WTC11 (cell line): ENCODE data around the gene EIF4G2. TPM values are rescaled to one million over a fixed set of nuclear protein-coding genes. Genes with fewer than 3 reads are reported as not detected.

ENCODE experiments used
- E2F5 ChIP-seq: sonication (generic); formaldehyde crosslinking; IDR thresholded peaks from 2 replicates; pipeline ENCODE4 v1.8.1; 2022; ENCODE audit warnings: mild to moderate bottlenecking, moderate library complexity, missing genetic modification reagents
- ETV6 ChIP-seq: sonication (generic); formaldehyde crosslinking; IDR thresholded peaks from 2 replicates; pipeline ENCODE4 v1.8.1; 2022; ENCODE audit warnings: mild to moderate bottlenecking, missing genetic modification reagents
- FOXK1 ChIP-seq: sonication (generic); formaldehyde crosslinking; IDR thresholded peaks from 2 replicates; pipeline ENCODE4 v1.8.0; 2022; ENCODE audit warnings: mild to moderate bottlenecking, moderate library complexity, missing genetic modification reagents
- FOXP1 ChIP-seq: sonication (generic); formaldehyde crosslinking; IDR thresholded peaks from 2 replicates; pipeline ENCODE4 v1.8.0; 2022; ENCODE audit warnings: missing genetic modification reagents, mild to moderate bottlenecking, moderate library complexity, borderline replicate concordance
- FOXP4 ChIP-seq: sonication (generic); formaldehyde crosslinking; IDR thresholded peaks from 2 replicates; pipeline ENCODE4 v1.8.0; 2022; ENCODE audit warnings: mild to moderate bottlenecking, missing genetic modification reagents
- GABPB1 ChIP-seq: sonication (generic); formaldehyde crosslinking; IDR thresholded peaks from 2 replicates; pipeline ENCODE4 v1.8.1; 2023; ENCODE audit warnings: mild to moderate bottlenecking, missing genetic modification reagents
- HMGA2 ChIP-seq: fragments of 250-450 bp; sonication (Bioruptor Pico); IDR thresholded peaks from 2 replicates; pipeline ENCODE4 v1.4.0; 2021; ENCODE audit warnings: mild to moderate bottlenecking, moderate library complexity
- KAT7 ChIP-seq: sonication (generic); formaldehyde crosslinking; IDR thresholded peaks from 2 replicates; pipeline ENCODE4 v1.8.1; 2023; ENCODE audit warnings: missing genetic modification reagents, mild to moderate bottlenecking, borderline replicate concordance
- MYBL2 ChIP-seq: sonication (generic); formaldehyde crosslinking; IDR thresholded peaks from 2 replicates; pipeline ENCODE4 v1.8.1; 2023; ENCODE audit warnings: mild to moderate bottlenecking, moderate library complexity, missing genetic modification reagents
- OVOL2 ChIP-seq: fragments of 250-450 bp; sonication (Bioruptor Pico); IDR thresholded peaks from 2 replicates; pipeline ENCODE4 v1.9.0; 2021; ENCODE audit warnings: mild to moderate bottlenecking, borderline replicate concordance
- PRDM15 ChIP-seq: sonication (generic); formaldehyde crosslinking; IDR thresholded peaks from 2 replicates; pipeline ENCODE4 v1.8.0; 2022; ENCODE audit warnings: missing genetic modification reagents
- PRRX2 ChIP-seq: fragments of 250-450 bp; sonication (Bioruptor Pico); IDR thresholded peaks from 2 replicates; pipeline ENCODE4 v1.8.0; 2021; ENCODE audit warnings: mild to moderate bottlenecking
- RELA ChIP-seq: sonication (generic); formaldehyde crosslinking; IDR thresholded peaks from 2 replicates; pipeline ENCODE4 v1.8.1; 2022; ENCODE audit warnings: missing genetic modification reagents, mild to moderate bottlenecking, borderline replicate concordance
- USF2 ChIP-seq: sonication (generic); formaldehyde crosslinking; IDR thresholded peaks from 2 replicates; pipeline ENCODE4 v1.8.1; 2023; ENCODE audit warnings: mild to moderate bottlenecking, missing genetic modification reagents, moderate library complexity
- ZNF219 ChIP-seq: sonication (generic); formaldehyde crosslinking; IDR thresholded peaks from 2 replicates; pipeline ENCODE4 v1.8.0; 2023; ENCODE audit warnings: missing genetic modification reagents, mild to moderate bottlenecking, borderline replicate concordance
- ZNF263 ChIP-seq: sonication (generic); formaldehyde crosslinking; IDR thresholded peaks from 2 replicates; pipeline ENCODE4 v1.8.1; 2022; ENCODE audit warnings: low read depth, mild to moderate bottlenecking, moderate library complexity, missing genetic modification reagents
- ZNF423 ChIP-seq: fragments of 250-450 bp; sonication (Bioruptor Pico); IDR thresholded peaks from 2 replicates; pipeline ENCODE4 v2.1.2; 2022; ENCODE audit warnings: mild to moderate bottlenecking, moderate library complexity
- total RNA-seq: library from RNA; stranded (reverse); gene quantifications from 3 replicates; pipeline ENCODE4 v1.2.3, GENCODE V29; 2021
- TF ChIP-seq, protein P1 (sequence below): fragments of 250-450 bp; sonication (Bioruptor Pico); conservative IDR thresholded peaks from 2 replicates; pipeline ENCODE4 v1.9.0; 2021; ENCODE audit warnings: mild to moderate bottlenecking
- TF ChIP-seq, protein P2 (sequence below): sonication (generic); formaldehyde crosslinking; IDR thresholded peaks from 2 replicates; pipeline ENCODE4 v1.8.0; 2023; ENCODE audit warnings: mild to moderate bottlenecking, missing genetic modification reagents
- TF ChIP-seq, protein P3 (sequence below): fragments of 250-450 bp; sonication (Bioruptor Pico); IDR thresholded peaks from 2 replicates; pipeline ENCODE4 v1.8.0; 2021; ENCODE audit warnings: mild to moderate bottlenecking
- TF ChIP-seq, protein P4 (sequence below): sonication (generic); formaldehyde crosslinking; IDR thresholded peaks from 2 replicates; pipeline ENCODE4 v1.8.1; 2023; ENCODE audit warnings: mild to moderate bottlenecking, missing genetic modification reagents

EIF4G2 gene
- total RNA-seq, 1 experiment from 2014 or later: 906 TPM

- peak; percentile 60; the same call in 1 of the 2 replicates for TF ChIP-seq E2F5
- peak; percentile 93 for TF ChIP-seq FOXP4 (CRISPR knock-in tag)
- no peak for TF ChIP-seq ZNF423
- TF ChIP-seq RELA (CRISPR knock-in tag): 0 out of 2 replicates have a peak, but pooled peaks have one; percentile 54
- TF ChIP-seq KAT7 (CRISPR knock-in tag): 0 out of 2 replicates have a peak, but pooled peaks have one; percentile 80
- TF ChIP-seq USF2 (CRISPR knock-in tag): 0 out of 2 replicates have a peak, but pooled peaks have one; percentile 19
- TF ChIP-seq FOXP1 (CRISPR knock-in tag): peak; percentile 71
- no peak for TF ChIP-seq HMGA2 (CRISPR knock-in tag)
- TF ChIP-seq MYBL2 (CRISPR knock-in tag): peak; percentile 90
- TF ChIP-seq, protein P1, sequence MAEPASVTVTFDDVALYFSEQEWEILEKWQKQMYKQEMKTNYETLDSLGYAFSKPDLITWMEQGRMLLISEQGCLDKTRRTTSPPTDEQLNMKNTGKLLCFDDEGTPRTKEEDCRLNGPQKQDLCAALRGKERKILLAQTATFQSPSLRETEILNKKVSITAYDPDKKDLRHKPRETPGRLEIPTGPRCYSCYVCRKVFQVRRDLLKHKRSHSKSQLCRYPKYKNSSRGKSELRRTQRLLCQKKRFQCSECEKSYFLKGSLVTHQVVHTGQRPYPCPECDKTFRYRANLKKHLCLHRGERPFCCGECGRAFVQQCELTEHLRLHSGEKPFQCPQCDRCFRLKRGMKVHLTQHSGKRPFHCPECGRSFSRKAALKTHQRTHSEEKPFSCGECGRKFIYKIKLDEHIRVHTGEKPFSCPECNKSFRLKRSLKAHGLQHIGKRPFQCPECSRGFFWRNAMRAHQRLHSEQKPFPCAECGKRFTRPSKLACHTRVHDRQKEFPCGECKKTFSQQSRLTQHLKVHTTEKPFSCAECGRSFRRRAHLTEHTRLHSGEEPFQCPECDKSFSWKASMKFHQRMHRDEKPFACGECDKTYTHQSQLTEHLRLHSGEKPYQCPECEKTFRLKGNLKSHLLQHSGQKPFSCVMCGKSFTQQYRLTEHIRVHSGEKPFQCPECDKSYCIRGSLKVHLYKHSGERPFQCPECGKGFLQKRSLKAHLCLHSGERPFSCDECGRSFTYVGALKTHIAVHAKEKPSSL (CRISPR knock-in tag): no peak
- peak; percentile 77 for TF ChIP-seq PRDM15 (CRISPR knock-in tag)
- TF ChIP-seq, protein P2, sequence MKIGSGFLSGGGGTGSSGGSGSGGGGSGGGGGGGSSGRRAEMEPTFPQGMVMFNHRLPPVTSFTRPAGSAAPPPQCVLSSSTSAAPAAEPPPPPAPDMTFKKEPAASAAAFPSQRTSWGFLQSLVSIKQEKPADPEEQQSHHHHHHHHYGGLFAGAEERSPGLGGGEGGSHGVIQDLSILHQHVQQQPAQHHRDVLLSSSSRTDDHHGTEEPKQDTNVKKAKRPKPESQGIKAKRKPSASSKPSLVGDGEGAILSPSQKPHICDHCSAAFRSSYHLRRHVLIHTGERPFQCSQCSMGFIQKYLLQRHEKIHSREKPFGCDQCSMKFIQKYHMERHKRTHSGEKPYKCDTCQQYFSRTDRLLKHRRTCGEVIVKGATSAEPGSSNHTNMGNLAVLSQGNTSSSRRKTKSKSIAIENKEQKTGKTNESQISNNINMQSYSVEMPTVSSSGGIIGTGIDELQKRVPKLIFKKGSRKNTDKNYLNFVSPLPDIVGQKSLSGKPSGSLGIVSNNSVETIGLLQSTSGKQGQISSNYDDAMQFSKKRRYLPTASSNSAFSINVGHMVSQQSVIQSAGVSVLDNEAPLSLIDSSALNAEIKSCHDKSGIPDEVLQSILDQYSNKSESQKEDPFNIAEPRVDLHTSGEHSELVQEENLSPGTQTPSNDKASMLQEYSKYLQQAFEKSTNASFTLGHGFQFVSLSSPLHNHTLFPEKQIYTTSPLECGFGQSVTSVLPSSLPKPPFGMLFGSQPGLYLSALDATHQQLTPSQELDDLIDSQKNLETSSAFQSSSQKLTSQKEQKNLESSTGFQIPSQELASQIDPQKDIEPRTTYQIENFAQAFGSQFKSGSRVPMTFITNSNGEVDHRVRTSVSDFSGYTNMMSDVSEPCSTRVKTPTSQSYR (CRISPR knock-in tag): 0 out of 2 replicates have a peak, but pooled peaks have one; percentile 22
- TF ChIP-seq, protein P3, sequence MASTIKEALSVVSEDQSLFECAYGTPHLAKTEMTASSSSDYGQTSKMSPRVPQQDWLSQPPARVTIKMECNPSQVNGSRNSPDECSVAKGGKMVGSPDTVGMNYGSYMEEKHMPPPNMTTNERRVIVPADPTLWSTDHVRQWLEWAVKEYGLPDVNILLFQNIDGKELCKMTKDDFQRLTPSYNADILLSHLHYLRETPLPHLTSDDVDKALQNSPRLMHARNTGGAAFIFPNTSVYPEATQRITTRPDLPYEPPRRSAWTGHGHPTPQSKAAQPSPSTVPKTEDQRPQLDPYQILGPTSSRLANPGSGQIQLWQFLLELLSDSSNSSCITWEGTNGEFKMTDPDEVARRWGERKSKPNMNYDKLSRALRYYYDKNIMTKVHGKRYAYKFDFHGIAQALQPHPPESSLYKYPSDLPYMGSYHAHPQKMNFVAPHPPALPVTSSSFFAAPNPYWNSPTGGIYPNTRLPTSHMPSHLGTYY: no peak
- no peak for TF ChIP-seq PRRX2 (CRISPR knock-in tag)
- no peak for TF ChIP-seq ZNF263 (CRISPR knock-in tag)
- TF ChIP-seq ZNF219 (CRISPR knock-in tag): no peak
- peak; percentile 90; the same call in 1 of the 2 replicates for TF ChIP-seq ETV6 (CRISPR knock-in tag)
- no peak for TF ChIP-seq OVOL2 (CRISPR knock-in tag)
- TF ChIP-seq, protein P4, sequence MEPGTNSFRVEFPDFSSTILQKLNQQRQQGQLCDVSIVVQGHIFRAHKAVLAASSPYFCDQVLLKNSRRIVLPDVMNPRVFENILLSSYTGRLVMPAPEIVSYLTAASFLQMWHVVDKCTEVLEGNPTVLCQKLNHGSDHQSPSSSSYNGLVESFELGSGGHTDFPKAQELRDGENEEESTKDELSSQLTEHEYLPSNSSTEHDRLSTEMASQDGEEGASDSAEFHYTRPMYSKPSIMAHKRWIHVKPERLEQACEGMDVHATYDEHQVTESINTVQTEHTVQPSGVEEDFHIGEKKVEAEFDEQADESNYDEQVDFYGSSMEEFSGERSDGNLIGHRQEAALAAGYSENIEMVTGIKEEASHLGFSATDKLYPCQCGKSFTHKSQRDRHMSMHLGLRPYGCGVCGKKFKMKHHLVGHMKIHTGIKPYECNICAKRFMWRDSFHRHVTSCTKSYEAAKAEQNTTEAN (CRISPR knock-in tag): peak; percentile 80; the same call in 1 of the 2 replicates
- TF ChIP-seq GABPB1 (CRISPR knock-in tag): peak; percentile 87
- TF ChIP-seq FOXK1 (CRISPR knock-in tag): peak; percentile 96
Measured at GRCh38 chr11:10750838-10751580, 57.7 kb downstream of the EIF4G2 start, which contains the start of gene CTR9 (continued).
